Tibial nerve (tissue), 4 donors: ENCODE measurements around the gene RINL.

ENCODE experiments used
- CTCF ChIP-seq, 5 experiments: fragments of 200-600 bp in 3 of 5; fragments of 450-650 bp in 2 of 5; sonication (generic) in 3 of 5; IDR thresholded peaks; one replicate each; pipeline ENCODE4 v1.5.1; 2016 to 2019; ENCODE audit warnings: antibody characterized with exemption in 5 of 5, mild to moderate bottlenecking in 3 of 5, moderate library complexity in 2 of 5
- EP300 ChIP-seq, 2 donors: sonication (generic); formaldehyde crosslinking; IDR thresholded peaks; one replicate each; pipeline ENCODE4 v1.6.1; 2017; ENCODE audit warnings: antibody characterized with exemption in 2 of 2, mild to moderate bottlenecking in 1 of 2
- POLR2A ChIP-seq, 2 donors: fragments of 450-650 bp; IDR thresholded peaks; one replicate each; pipeline ENCODE4 v1.6.1; 2017; ENCODE audit warnings: antibody characterized with exemption in 2 of 2, mild to moderate bottlenecking in 2 of 2, moderate library complexity in 2 of 2

- peak; percentile 73 to 88 for TF ChIP-seq EP300 (IDR thresholded peaks at IDR 0.05)
- no peak for TF ChIP-seq POLR2A (IDR thresholded peaks at IDR 0.05)
- TF ChIP-seq CTCF (IDR thresholded peaks at IDR 0.05): no peak
These were observed 28.8 kb downstream of the RINL start for GRCh38 chr19:38849147-38849859.
